Sigmoid colon (tissue), 7 donors: Measurements from ENCODE around the gene SDE2. TPM values are rescaled to one million over a fixed set of nuclear protein-coding genes. Genes with fewer than 3 reads are reported as not detected.
A peak's percentile ranks its signal among the peaks of the same experiment; 100 is the strongest.

ENCODE experiments used
- DNase-seq: peaks from one replicate; pipeline ENCODE4 v3.0.0-alpha.2; 2019
- H3K27ac ChIP-seq, 4 donors: fragments of 200-600 bp; sonication (generic); one replicate each; pipeline ENCODE4 v1.5.1; 2016 to 2019; ENCODE audit warnings: mild to moderate bottlenecking in 1 of 4
- H3K27me3 ChIP-seq, 3 donors: fragments of 200-600 bp; sonication (generic); one replicate each; pipeline ENCODE4 v1.5.1; 2019; ENCODE audit warnings: mild to moderate bottlenecking in 1 of 3
- H3K36me3 ChIP-seq, 4 donors: fragments of 200-600 bp; sonication (generic); one replicate each; pipeline ENCODE4 v1.5.1; 2016 to 2019
- H3K4me1 ChIP-seq, 4 donors: fragments of 200-600 bp; sonication (generic); one replicate each; pipeline ENCODE4 v1.5.1; 2017 to 2019
- H3K4me3 ChIP-seq, 4 donors: fragments of 200-600 bp; sonication (generic); one replicate each; pipeline ENCODE4 v1.5.1; 2017 to 2019; ENCODE audit warnings: mild to moderate bottlenecking in 2 of 4, moderate library complexity in 1 of 4
- H3K9me3 ChIP-seq, 4 donors: fragments of 200-600 bp in 3 of 4; sonication (generic) in 3 of 4; one replicate each; pipeline versions ENCODE4 v1.5.1 to v1.6.1; 2013 to 2019
- EP300 ChIP-seq, 4 donors: sonication (generic); formaldehyde crosslinking; IDR thresholded peaks; one replicate each; pipeline ENCODE4 v1.6.1; 2017; ENCODE audit warnings: antibody characterized with exemption in 4 of 4
- POLR2A ChIP-seq, 2 donors: fragments of 450-650 bp; IDR thresholded peaks; one replicate each; pipeline ENCODE4 v1.6.1; 2016; ENCODE audit warnings: antibody characterized with exemption in 2 of 2, mild to moderate bottlenecking in 2 of 2, moderate library complexity in 2 of 2
- POLR2AphosphoS5 ChIP-seq, 4 donors: sonication (generic); formaldehyde crosslinking; IDR thresholded peaks; one replicate each; pipeline ENCODE4 v1.6.1; 2017; ENCODE audit warnings: antibody characterized with exemption in 4 of 4
- WGBS, 2 donors: extraction: QIAGEN DNeasy Blood & Tissue Kit; methylation state at CpG; one replicate each; pipeline ENCODE4 v1.1.7; 2013; 5-methylcytosine and 5-hydroxymethylcytosine counted together
- intact Hi-C: fragments of 100-400 bp; cut with DNase I; formaldehyde crosslinking; loops from one replicate; pipeline ENCODE4 v1.15.1; 2023
- polyA plus RNA-seq, 3 donors: library from polyadenylated mRNA; stranded (reverse); fragments of 200-250 nt; gene quantifications; one replicate each; pipeline ENCODE4 v1.2.3, GENCODE V29; 2013
- total RNA-seq, 4 donors: library from RNA; depleted of rRNA; stranded (reverse); fragments of >200 nt; gene quantifications; one replicate each; pipeline ENCODE4 v1.1.0, GENCODE V29; 2016
- TF ChIP-seq, protein P1 (sequence below), 4 experiments: fragments of 450-650 bp in 3 of 4; fragments of 200-600 bp in 1 of 4; IDR thresholded peaks; one replicate each; pipeline ENCODE4 v1.5.1; 2016 to 2019; ENCODE audit warnings: antibody characterized with exemption in 4 of 4, mild to moderate bottlenecking in 3 of 4, moderate library complexity in 2 of 4
- donor health status: healthy with polysubstance abuse.
- donor health status: Bipolar disorder and iron deficiency.
- donor health status: healthy.

The SDE2 gene
- total and polyA plus RNA-seq, 7 donors: 9.0 to 21.9 (median 12.7) TPM

DNA sequence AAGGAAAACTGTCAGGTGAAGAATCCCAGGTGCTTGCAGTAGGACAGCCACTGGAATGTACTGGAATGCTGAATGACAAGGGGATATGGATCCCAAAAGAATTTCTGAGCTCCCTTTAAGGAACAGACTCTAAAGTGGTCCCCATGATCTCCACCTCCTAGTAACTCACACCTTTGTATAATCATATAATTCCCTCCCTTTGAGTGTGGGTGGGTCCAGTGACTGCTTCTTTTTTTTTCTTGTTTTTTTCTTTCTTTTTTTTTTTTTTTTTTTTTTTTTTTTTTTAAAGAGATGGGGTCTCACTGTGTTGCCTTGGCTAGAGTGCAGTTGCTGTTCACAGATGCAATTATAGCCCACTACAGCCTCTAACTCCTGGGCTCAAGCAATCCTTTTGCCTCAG lies 34.8 kb upstream of the SDE2 start:
- intact Hi-C loops: no loop called here
- TF ChIP-seq POLR2AphosphoS5 (IDR thresholded peaks at IDR 0.05) (no peak), EP300 (IDR thresholded peaks at IDR 0.05) (no peak), POLR2A (IDR thresholded peaks at IDR 0.05) (no peak)
- TF ChIP-seq, protein P1, sequence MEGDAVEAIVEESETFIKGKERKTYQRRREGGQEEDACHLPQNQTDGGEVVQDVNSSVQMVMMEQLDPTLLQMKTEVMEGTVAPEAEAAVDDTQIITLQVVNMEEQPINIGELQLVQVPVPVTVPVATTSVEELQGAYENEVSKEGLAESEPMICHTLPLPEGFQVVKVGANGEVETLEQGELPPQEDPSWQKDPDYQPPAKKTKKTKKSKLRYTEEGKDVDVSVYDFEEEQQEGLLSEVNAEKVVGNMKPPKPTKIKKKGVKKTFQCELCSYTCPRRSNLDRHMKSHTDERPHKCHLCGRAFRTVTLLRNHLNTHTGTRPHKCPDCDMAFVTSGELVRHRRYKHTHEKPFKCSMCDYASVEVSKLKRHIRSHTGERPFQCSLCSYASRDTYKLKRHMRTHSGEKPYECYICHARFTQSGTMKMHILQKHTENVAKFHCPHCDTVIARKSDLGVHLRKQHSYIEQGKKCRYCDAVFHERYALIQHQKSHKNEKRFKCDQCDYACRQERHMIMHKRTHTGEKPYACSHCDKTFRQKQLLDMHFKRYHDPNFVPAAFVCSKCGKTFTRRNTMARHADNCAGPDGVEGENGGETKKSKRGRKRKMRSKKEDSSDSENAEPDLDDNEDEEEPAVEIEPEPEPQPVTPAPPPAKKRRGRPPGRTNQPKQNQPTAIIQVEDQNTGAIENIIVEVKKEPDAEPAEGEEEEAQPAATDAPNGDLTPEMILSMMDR (IDR thresholded peaks at IDR 0.05): no peak
- Histone ChIP-seq H3K27me3 (no peaks in the 10 kb centered on the region), H3K27ac (peak overlapping the region; percentile 46 to 69 (median 60)), H3K4me1 (no peaks in the 10 kb centered on the region), H3K36me3 (no peaks in the 10 kb centered on the region), H3K9me3 (no peaks in the 10 kb centered on the region), H3K4me3 (no peak overlapping the region)
- no peak for DNase-seq

DNA sequence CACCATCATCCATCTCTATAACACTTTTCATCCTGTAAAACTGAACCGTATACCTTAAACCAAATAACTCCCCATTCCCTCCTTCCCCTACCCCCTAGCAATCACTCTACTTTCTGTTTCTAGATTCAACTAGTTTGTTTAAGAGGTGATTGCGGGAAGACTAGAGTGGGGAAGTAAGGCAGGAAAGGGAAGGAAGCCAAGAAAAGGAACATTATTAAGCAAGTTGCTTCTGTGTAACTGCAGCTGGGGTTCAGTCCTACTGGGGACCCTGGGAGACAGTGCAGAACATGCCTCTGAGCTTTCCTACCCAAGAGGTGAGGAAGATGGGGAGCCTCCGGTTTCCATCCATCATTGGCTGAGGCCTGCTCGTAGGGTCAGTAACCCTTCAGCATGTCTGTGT lies 34.4 kb upstream of the SDE2 start:
- Histone ChIP-seq H3K27me3 (no peaks in the 10 kb centered on the region), H3K9me3 (no peaks in the 10 kb centered on the region), H3K36me3 (no peaks in the 10 kb centered on the region), H3K4me1 (no peaks in the 10 kb centered on the region), H3K4me3 (no peak overlapping the region), H3K27ac (peak overlapping the region; percentile 35 to 69 (median 60))
- WGBS, 2 donors: 65 to 75% methylated on average over 4 of the region's 4 CpGs
- TF ChIP-seq EP300 (IDR thresholded peaks at IDR 0.05) (no peak), POLR2AphosphoS5 (IDR thresholded peaks at IDR 0.05) (peak in 2 of 4 donors; percentile 32 to 40), POLR2A (IDR thresholded peaks at IDR 0.05) (no peak)
- TF ChIP-seq, protein P1 (IDR thresholded peaks at IDR 0.05): no peak
- DNase-seq: no peak
- intact Hi-C loops: no loop called here

- Histone ChIP-seq H3K27ac (no peak overlapping the region), H3K36me3 (no peaks in the 10 kb centered on the region), H3K9me3 (no peaks in the 10 kb centered on the region), H3K4me3 (no peak overlapping the region), H3K27me3 (no peaks in the 10 kb centered on the region), H3K4me1 (no peaks in the 10 kb centered on the region)
- TF ChIP-seq EP300 (IDR thresholded peaks at IDR 0.05) (no peak), POLR2AphosphoS5 (IDR thresholded peaks at IDR 0.05) (no peak), POLR2A (IDR thresholded peaks at IDR 0.05) (no peak)
- TF ChIP-seq, protein P1 (IDR thresholded peaks at IDR 0.05): no peak
- 67 to 83% methylated on average over 7 of the region's 7 CpGs for WGBS, 2 donors
- no peak for DNase-seq
- intact Hi-C loops: no loop called here
Observed at GRCh38 chr1:226029568-226030225, 30.6 kb upstream of the SDE2 start.

DNA sequence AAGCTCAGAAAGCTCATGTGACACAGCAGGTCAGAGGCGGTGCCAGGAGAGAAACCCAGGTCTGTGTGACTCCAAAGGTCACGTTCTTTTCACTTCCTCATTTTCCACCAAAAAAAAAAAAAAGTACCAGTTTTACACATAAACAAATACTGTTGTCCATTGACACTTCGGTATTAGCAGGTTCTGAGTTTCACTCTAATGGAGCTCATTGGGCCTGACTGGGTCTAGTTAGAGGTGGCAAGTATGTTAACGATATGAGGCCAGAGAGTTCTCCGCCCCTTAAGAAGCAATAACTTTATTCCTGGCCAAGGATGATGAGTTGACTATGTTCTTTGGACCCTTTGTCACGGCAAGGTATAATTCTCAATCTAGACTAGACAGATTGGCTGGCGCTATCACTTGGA lies 30.0 kb upstream of the SDE2 start:
- H3K4me3 ChIP-seq: no peak overlapping the region
- no peaks in the 10 kb centered on the region for H3K27me3 ChIP-seq
- intact Hi-C loops: no loop called here
- 17 to 51% methylated on average over 7 of the region's 7 CpGs for WGBS, 2 donors
- H3K36me3 ChIP-seq: no peaks in the 10 kb centered on the region
- DNase-seq: no peak
- TF ChIP-seq EP300 (IDR thresholded peaks at IDR 0.05) (no peak), POLR2A (IDR thresholded peaks at IDR 0.05) (no peak), POLR2AphosphoS5 (IDR thresholded peaks at IDR 0.05) (no peak)
- TF ChIP-seq, protein P1 (IDR thresholded peaks at IDR 0.05): no peak
- H3K27ac ChIP-seq: no peak overlapping the region
- H3K9me3 ChIP-seq: no peaks in the 10 kb centered on the region
- no peaks in the 10 kb centered on the region for H3K4me1 ChIP-seq
